ENCODE results near the gene HADHA.
"Not testable (repeated sequence)": the region's sequence is repeated elsewhere in the genome, so short reads cannot be mapped to it uniquely, and the experiment has no call there.

Gene HADHA

GRCh38 chr2:26172871-26173775 lies 71.3 kb downstream of the HADHA start, which contains the start of gene GAREM2:
Gene GAREM2, plus strand, starts transcription at chr2:26173088. Its CDS starts 133 bp downstream, at chr2:26173221.
- no peak for DNase-seq

GRCh38 chr2:26172189-26172870 lies 72.1 kb downstream of the HADHA start:
- no peak for DNase-seq

GRCh38 chr2:26170795-26171194 lies 73.6 kb downstream of the HADHA start:
- DNase-seq = no peak

GRCh38 chr2:26169681-26170414 lies 74.6 kb downstream of the HADHA start:
- DNase-seq = no peak

GRCh38 chr2:26169226-26169625 lies 75.2 kb downstream of the HADHA start:
- no peak for DNase-seq

GRCh38 chr2:26168785-26169184 lies 75.6 kb downstream of the HADHA start:
- DNase-seq = no peak

- DNase-seq = not testable (repeated sequence)
Measured at GRCh38 chr2:26166541-26166940, 77.9 kb downstream of the HADHA start.

GRCh38 chr2:26165403-26165802 lies 79.0 kb downstream of the HADHA start:
- no peak for DNase-seq

GRCh38 chr2:26164641-26165211 lies 79.7 kb downstream of the HADHA start:
- no peak for DNase-seq

GRCh38 chr2:26164231-26164630 lies 80.2 kb downstream of the HADHA start:
- DNase-seq = no peak

GRCh38 chr2:26162963-26163362 lies 81.5 kb downstream of the HADHA start:
- DNase-seq = no peak

- no peak for DNase-seq
Measured at GRCh38 chr2:26161926-26162325, 82.5 kb downstream of the HADHA start.

- no peak for DNase-seq
Measured at GRCh38 chr2:26157580-26157979, 86.9 kb downstream of the HADHA start.

- no peak for DNase-seq
Measured at GRCh38 chr2:26150243-26150642, 94.2 kb downstream of the HADHA start.

- DNase-seq = no peak
Measured at GRCh38 chr2:26148501-26148900, 95.9 kb downstream of the HADHA start.

- DNase-seq = peak; percentile 77
Measured at GRCh38 chr2:26144953-26145680, 99.3 kb downstream of the HADHA start.

GRCh38 chr2:26144031-26144430 lies 100.4 kb downstream of the HADHA start:
- no peak for DNase-seq

- no peak for DNase-seq
Measured at GRCh38 chr2:26141145-26141769, 103.2 kb downstream of the HADHA start.
